IMR-90 (cell line): ENCODE data around the gene FN1. TPM values are rescaled to one million over a fixed set of nuclear protein-coding genes. Genes with fewer than 3 reads are reported as not detected.

ENCODE experiments used
- ATAC-seq: fragments of 200-7000 bp; cut with Tn5 transposase; 2 replicates; pipeline ENCODE4 v1.9.1; 2020; ENCODE audit warnings: low read depth, mild to moderate bottlenecking, moderate library complexity
- BruUV-seq: library from RNA; stranded (reverse); fragments of 400-500 nt; replicated peaks from 2 replicates; lab custom pipeline; 2021; lab: Mats Ljungman, UMichigan
- CTCF ChIA-PET: fragments of 300-600 bp; formaldehyde crosslinking; extraction: SDS; loops from one replicate; lab custom pipeline; 2021; ENCODE audit warnings: antibody characterized with exemption; lab: Yijun Ruan, JAX
- POLR2A ChIA-PET: fragments of 300-600 bp; sonication (Branson Sonifier 250); formaldehyde crosslinking; loops from one replicate; lab custom pipeline; 2022; ENCODE audit warnings: antibody characterized with exemption; ENCODE audit not compliant: unreplicated experiment; lab: Charles Lee
- DNase-seq: peaks from one replicate; pipeline ENCODE4 v3.0.0; 2013
- H2AFZ ChIP-seq: replicated peaks from 2 replicates; pipeline ENCODE3; 2013; ENCODE audit warnings: low read length, mild to moderate bottlenecking; ENCODE audit not compliant: poor library complexity
- H2AK5ac ChIP-seq: 2 replicates; pipeline ENCODE4 v1.6.1; 2013; ENCODE audit warnings: low read depth, low read length, inconsistent platforms
- H2AK9ac ChIP-seq: replicated peaks from 2 replicates; pipeline ENCODE3; 2013; ENCODE audit warnings: mild to moderate bottlenecking, low read depth, low read length, moderate library complexity; ENCODE audit not compliant: poor library complexity
- H2BK120ac ChIP-seq: 2 replicates; pipeline ENCODE4 v1.6.1; 2013; ENCODE audit warnings: low read depth, low read length, inconsistent platforms
- H2BK15ac ChIP-seq: 3 replicates; pipeline ENCODE4 v1.6.1; 2013; ENCODE audit warnings: low read depth, low read length, inconsistent platforms
- H2BK20ac ChIP-seq: 2 replicates; pipeline ENCODE4 v1.6.1; 2013; ENCODE audit warnings: low read depth, mild to moderate bottlenecking, inconsistent platforms, low read length, moderate library complexity
- H2BK5ac ChIP-seq: 2 replicates; pipeline ENCODE4 v1.6.1; 2013; ENCODE audit warnings: mild to moderate bottlenecking, low read depth, low read length, inconsistent platforms; ENCODE audit not compliant: poor library complexity, severe bottlenecking
- H3K14ac ChIP-seq: replicated peaks from 2 replicates; pipeline ENCODE4 v1.6.1; 2013; ENCODE audit warnings: low read depth, low read length, inconsistent platforms
- H3K18ac ChIP-seq: 2 replicates; pipeline ENCODE4 v1.6.1; 2013; ENCODE audit warnings: low read depth, low read length, control low read depth
- H3K23ac ChIP-seq: 2 replicates; pipeline ENCODE4 v1.6.1; 2013; ENCODE audit warnings: low read depth, low read length, inconsistent platforms
- H3K27ac ChIP-seq: 2 replicates; pipeline ENCODE4 v1.5.1; 2013; ENCODE audit warnings: mild to moderate bottlenecking, control low read depth, low read length; ENCODE audit not compliant: insufficient read depth
- H3K27me3 ChIP-seq: 2 replicates; pipeline ENCODE4 v1.6.1; 2013; ENCODE audit warnings: low read length; ENCODE audit not compliant: control insufficient read depth, insufficient read depth
- H3K36me3 ChIP-seq: 2 replicates; pipeline ENCODE4 v1.6.1; 2013; ENCODE audit warnings: low read length, mixed read lengths; ENCODE audit not compliant: control insufficient read depth, insufficient read depth
- H3K4ac ChIP-seq: 2 replicates; pipeline ENCODE4 v1.6.1; 2013; ENCODE audit warnings: low read depth, low read length, inconsistent platforms
- H3K4me1 ChIP-seq: 2 replicates; pipeline ENCODE4 v1.6.1; 2013; ENCODE audit warnings: low read length, mixed read lengths; ENCODE audit not compliant: control insufficient read depth, insufficient read depth
- H3K4me2 ChIP-seq: 2 replicates; pipeline ENCODE4 v1.6.1; 2013; ENCODE audit warnings: low read depth, mild to moderate bottlenecking, control low read depth, low read length, moderate library complexity
- H3K4me3 ChIP-seq: 2 replicates; pipeline ENCODE4 v1.5.1; 2013; ENCODE audit warnings: low read depth, mild to moderate bottlenecking, control low read depth, low read length, moderate library complexity; ENCODE audit not compliant: insufficient read depth
- H3K56ac ChIP-seq: 2 replicates; pipeline ENCODE4 v1.6.1; 2013; ENCODE audit warnings: low read length, inconsistent platforms; ENCODE audit not compliant: insufficient read depth; ENCODE audit errors: extremely low read depth
- H3K79me1 ChIP-seq, 2 experiments: 2 replicates each; pipeline ENCODE4 v1.6.1; 2013; ENCODE audit warnings: low read length in 2 of 2, inconsistent platforms in 1 of 2, low read depth in 1 of 2
- H3K9ac ChIP-seq: 2 replicates; pipeline ENCODE4 v1.6.1; 2013; ENCODE audit warnings: low read depth, low read length, control low read depth
- H3K9me1 ChIP-seq: 2 replicates; pipeline ENCODE4 v1.6.1; 2013; ENCODE audit warnings: low read length, inconsistent platforms; ENCODE audit not compliant: insufficient read depth
- H3K9me3 ChIP-seq: 2 replicates; pipeline ENCODE4 v1.6.1; 2013; ENCODE audit warnings: low read length; ENCODE audit not compliant: control insufficient read depth, insufficient read depth
- H4K20me1 ChIP-seq: 2 replicates; pipeline ENCODE4 v1.6.1; 2013; ENCODE audit warnings: low read length, inconsistent platforms; ENCODE audit not compliant: insufficient read depth
- H4K5ac ChIP-seq: 2 replicates; pipeline ENCODE4 v1.6.1; 2013; ENCODE audit warnings: mild to moderate bottlenecking, low read depth, low read length, control low read depth
- H4K8ac ChIP-seq, 2 experiments: 2 replicates each; pipeline ENCODE4 v1.6.1; 2013; ENCODE audit warnings: low read depth in 2 of 2, low read length in 2 of 2, control low read depth in 1 of 2, inconsistent platforms in 1 of 2
- H4K91ac ChIP-seq: 2 replicates; pipeline ENCODE4 v1.6.1; 2013; ENCODE audit warnings: low read depth, low read length, inconsistent platforms; ENCODE audit not compliant: insufficient read depth
- CHD1 ChIP-seq: IDR thresholded peaks from 2 replicates; pipeline ENCODE4 v1.6.1; 2012; ENCODE audit warnings: low read depth, low read length, improper control_type of control experiment
- NFE2L2 ChIP-seq: fragments of 150-350 bp; IDR thresholded peaks from 2 replicates; pipeline ENCODE4 v1.6.1; 2016; ENCODE audit warnings: low read depth, mild to moderate bottlenecking, low read length
- POLR2A ChIP-seq: IDR thresholded peaks from 2 replicates; pipeline ENCODE4 v1.6.1; 2012; ENCODE audit warnings: mild to moderate bottlenecking, low read depth, low read length
- WGBS, 2 experiments: methylation state at CpG; one replicate each; pipeline versions ENCODE4 v1.1.5 to v1.1.7; 2013; ENCODE audit warnings: missing lambda C conversion rate in 2 of 2; ENCODE audit not compliant: insufficient read length in 1 of 2; ENCODE audit errors: extremely low coverage in 2 of 2; 5-methylcytosine and 5-hydroxymethylcytosine counted together
- dilution Hi-C: fragments of 300-500 bp; cut with HindIII; formaldehyde crosslinking; loops from one replicate; pipeline ENCODE4 v1.14.3; 2018; ENCODE audit warnings: low sequenced_read_pairs; ENCODE audit not compliant: unreplicated experiment
- in situ Hi-C: fragments of 300-500 bp; cut with MboI; formaldehyde crosslinking; loops from 3 replicates; pipeline ENCODE4 v1.14.3; 2019; ENCODE audit warnings: low sequenced_read_pairs, inconsistent platforms, mixed read lengths
- intact Hi-C: fragments of 100-400 bp; cut with micrococcal nuclease; formaldehyde crosslinking; loops from 2 replicates; pipeline ENCODE4 v1.10.0; 2022
- polyA plus RNA-seq, 3 experiments: library from polyadenylated mRNA; depleted of rRNA; stranded (reverse); fragments of >200 nt; gene quantifications; 2 replicates each; pipeline ENCODE4 v1.2.3, GENCODE V29; 2012; ENCODE audit warnings: low replicate concordance in 1 of 3
- total RNA-seq: library from RNA; depleted of rRNA; stranded (reverse); fragments of >200 nt; gene quantifications from 2 replicates; pipeline ENCODE4 v1.2.3, GENCODE V29; 2012

The FN1 gene
- total and polyA plus RNA-seq, 2 of the 4 experiments (the other 2 are of a cell fraction): 8,243 to 13,004 TPM

GRCh38 chr2:215434447-215435279 is 1.2 kb downstream of the FN1 start:
- POLR2A ChIA-PET: interaction anchor here (0.6 to 0.8 kb wide), 3 partner anchors 164 to 352 kb away, joined by 3 read pairs; no protein-coding TSS in a partner anchor
- H3K4me2 ChIP-seq: peak overlapping the region; percentile 63
- H3K27me3 ChIP-seq: no peaks in the 10 kb centered on the region
- H2AK5ac ChIP-seq: peak overlapping the region; percentile 16; the same call in 1 of the 2 replicates
- no peak for DNase-seq
- peak overlapping the region; percentile 65 for H3K4me3 ChIP-seq
- peaks cover 9% of the 10 kb centered on the region for H4K20me1 ChIP-seq
- intact Hi-C loops: loop anchor here (5.0 kb wide), 1 partner anchor 348 kb away; no protein-coding TSS in a partner anchor
- H3K18ac ChIP-seq: peak overlapping the region; percentile 78
- no peak for ATAC-seq
- H2BK120ac ChIP-seq: no peak overlapping the region; the same call in 1 of the 2 replicates
- H2AK9ac ChIP-seq: no peak overlapping the region
- H3K36me3 ChIP-seq: peaks cover 27% of the 10 kb centered on the region
- no peak overlapping the region for H2BK20ac ChIP-seq
- peak overlapping the region; percentile 83 for H3K23ac ChIP-seq
- peak overlapping the region; percentile 76 for H3K4ac ChIP-seq
- H3K27ac ChIP-seq: peak overlapping the region; percentile 94
- H2AFZ ChIP-seq: no peak overlapping the region
- peak overlapping the region; percentile 97 for H3K56ac ChIP-seq
- peak overlapping the region; percentile 92 for H2BK5ac ChIP-seq
- WGBS, 2 experiments: no CpG with 5 or more reads among the region's 10 CpGs
- H4K8ac ChIP-seq: peak overlapping the region; percentile 72 to 90
- H3K9me1 ChIP-seq: peaks cover 13% of the 10 kb centered on the region
- H2BK15ac ChIP-seq: no peak overlapping the region
- peak overlapping the region; percentile 99 for H3K9ac ChIP-seq
- H3K79me1 ChIP-seq: peaks cover 17 to 42% of the 10 kb centered on the region in 2 experiments
- dilution Hi-C loops: no loop called here
- BruUV-seq: TSS peak; percentile 52
- peaks cover 8% of the 10 kb centered on the region for H3K4me1 ChIP-seq
- TF ChIP-seq NFE2L2 (no peak), CHD1 (0 out of 2 replicates have a peak, but pooled peaks have one; percentile 65), POLR2A (peak; percentile 8; the same call in 1 of the 2 replicates)
- CTCF ChIA-PET: no interaction called here
- H3K14ac ChIP-seq: peak overlapping the region; percentile 97
- in situ Hi-C loops: loop anchor here (10.0 kb wide), 1 partner anchor 480 kb away; no protein-coding TSS in a partner anchor
- H3K9me3 ChIP-seq: no peaks in the 10 kb centered on the region
- peak overlapping the region; percentile 35; the same call in 1 of the 2 replicates for H4K5ac ChIP-seq
- H4K91ac ChIP-seq: peak overlapping the region; percentile 19; the same call in 1 of the 2 replicates
